Measurements from ENCODE around the gene KCNJ2.

The KCNJ2 gene

DNA sequence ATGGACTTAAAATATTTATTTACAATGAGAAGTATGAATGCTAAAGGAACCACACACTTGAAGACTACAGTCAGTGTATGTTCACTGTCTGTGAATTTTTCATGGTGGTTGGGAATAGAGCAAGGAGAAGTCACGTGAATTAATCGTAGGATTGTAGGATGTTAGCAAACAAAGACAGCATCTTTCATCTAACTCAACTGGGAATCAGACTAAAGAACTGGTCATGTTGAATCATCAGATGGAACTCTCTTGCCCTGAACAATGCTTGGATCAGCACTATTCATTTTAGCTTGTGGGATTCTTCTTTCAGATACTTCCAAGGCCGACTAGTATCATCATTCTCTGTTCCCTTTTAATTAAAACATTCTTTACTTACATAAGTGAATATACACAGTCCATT is 18.1 kb downstream of the KCNJ2 start:
- peaks cover 2% of the 10 kb centered on the region for H3K36me3 Mint-ChIP-seq (ENCODE audit: insufficient read depth)
- H3K27ac Mint-ChIP-seq (ENCODE audit: low read depth), result no peak overlapping the region
- H3K9me3 Mint-ChIP-seq, result peaks cover 15% of the 10 kb centered on the region
- no peak overlapping the region for H3K4me3 Mint-ChIP-seq
- H3K27me3 Mint-ChIP-seq, result no peaks in the 10 kb centered on the region
- H3K4me1 Mint-ChIP-seq, result no peaks in the 10 kb centered on the region
- ATAC-seq (replicated peaks; ENCODE audit: extremely low read depth, poor library complexity, severe bottlenecking) (no peak), DNase-seq (ENCODE audit: low spot score in 2 of 2) (no peak)

DNA sequence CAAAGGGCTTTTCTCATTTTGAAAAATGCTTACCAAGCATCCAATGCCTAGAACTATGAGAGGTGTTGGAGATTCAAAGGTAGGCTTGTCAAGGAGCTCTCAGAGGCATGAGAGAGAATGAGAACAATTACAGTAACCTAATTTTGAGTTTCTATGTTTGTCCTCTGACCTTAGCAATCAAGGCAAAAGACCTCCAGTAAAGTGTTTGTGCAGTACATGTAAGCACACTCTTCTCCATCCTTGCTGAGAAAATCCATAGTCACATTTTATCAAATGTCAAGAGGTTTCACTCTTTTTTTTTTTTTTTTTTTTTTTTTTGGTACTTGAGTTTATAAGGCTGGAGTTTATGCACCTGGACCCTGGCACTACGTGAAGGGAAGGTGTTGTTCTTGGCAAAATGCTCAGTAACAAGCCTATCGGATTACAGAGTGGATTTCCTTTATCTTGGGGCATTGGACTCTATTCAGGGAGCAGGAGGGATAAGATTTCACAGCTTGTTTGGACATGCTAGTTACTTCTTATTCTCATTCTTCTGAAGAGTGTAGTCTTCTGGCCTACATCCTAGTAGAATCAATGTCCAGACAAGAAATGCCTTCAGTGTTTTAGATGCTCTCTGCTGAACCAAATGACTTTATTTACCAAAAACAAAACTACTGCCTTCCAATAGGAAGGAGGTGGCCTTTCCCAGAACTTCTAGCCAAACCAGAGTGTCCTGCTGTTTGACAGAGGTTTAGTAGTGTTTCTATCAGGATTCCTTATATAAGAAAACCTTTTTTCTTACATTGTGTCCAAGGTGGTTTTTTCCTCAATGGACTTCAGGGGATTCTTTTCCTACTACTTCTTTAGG is 21.9 kb downstream of the KCNJ2 start:
- Mint-ChIP-seq H3K9me3 (peaks cover 7% of the 10 kb centered on the region), H3K4me1 (no peaks in the 10 kb centered on the region), H3K36me3 (ENCODE audit: insufficient read depth) (no peaks in the 10 kb centered on the region), H3K27ac (ENCODE audit: low read depth) (no peak overlapping the region), H3K27me3 (no peaks in the 10 kb centered on the region), H3K4me3 (no peak overlapping the region)
- ATAC-seq (replicated peaks; ENCODE audit: extremely low read depth, poor library complexity, severe bottlenecking) (no peak), DNase-seq (ENCODE audit: low spot score in 2 of 2) (no peak)

- Mint-ChIP-seq H3K36me3 (ENCODE audit: insufficient read depth) (no peaks in the 10 kb centered on the region), H3K4me3 (no peak overlapping the region), H3K27me3 (no peaks in the 10 kb centered on the region), H3K4me1 (no peaks in the 10 kb centered on the region), H3K9me3 (no peaks in the 10 kb centered on the region), H3K27ac (ENCODE audit: low read depth) (no peak overlapping the region)
- no peak for DNase-seq (ENCODE audit: low spot score in 2 of 2)
- ATAC-seq (replicated peaks; ENCODE audit: extremely low read depth, poor library complexity, severe bottlenecking), result no peak
Measured at GRCh38 chr17:70195091-70195490, 25.8 kb downstream of the KCNJ2 start.

DNA sequence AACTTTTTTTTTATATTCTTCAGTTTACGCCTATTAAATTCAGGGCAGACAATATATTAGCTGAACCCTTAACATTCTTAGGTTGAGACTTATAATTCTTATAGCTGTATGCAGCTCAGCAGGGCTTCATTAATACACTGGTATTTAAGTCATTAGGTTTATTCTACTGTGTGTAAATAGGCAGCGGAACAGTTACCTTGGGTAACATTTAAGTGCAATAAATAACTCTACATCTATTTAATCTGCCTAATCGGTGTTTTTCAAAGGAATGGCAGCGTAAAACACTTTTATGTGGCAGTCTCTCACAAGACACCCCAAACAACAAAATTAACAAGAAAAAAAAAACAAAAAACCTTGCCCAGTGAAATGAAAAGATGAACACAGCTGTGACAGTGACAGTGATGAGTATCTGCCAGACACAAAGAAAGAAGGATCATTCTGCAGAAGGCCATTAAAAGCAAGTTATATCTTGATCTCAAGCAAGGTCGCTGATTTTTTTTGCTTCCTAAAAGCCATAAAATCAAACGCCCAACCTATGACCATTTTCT is 32.6 kb downstream of the KCNJ2 start:
- no peak overlapping the region for H3K27ac Mint-ChIP-seq (ENCODE audit: low read depth)
- H3K9me3 Mint-ChIP-seq, result no peaks in the 10 kb centered on the region
- no peak for ATAC-seq (replicated peaks; ENCODE audit: extremely low read depth, poor library complexity, severe bottlenecking)
- H3K27me3 Mint-ChIP-seq, result no peaks in the 10 kb centered on the region
- H3K4me1 Mint-ChIP-seq, result no peaks in the 10 kb centered on the region
- H3K4me3 Mint-ChIP-seq, result no peak overlapping the region
- DNase-seq (ENCODE audit: low spot score in 2 of 2), result no peak
- no peaks in the 10 kb centered on the region for H3K36me3 Mint-ChIP-seq (ENCODE audit: insufficient read depth)

DNA sequence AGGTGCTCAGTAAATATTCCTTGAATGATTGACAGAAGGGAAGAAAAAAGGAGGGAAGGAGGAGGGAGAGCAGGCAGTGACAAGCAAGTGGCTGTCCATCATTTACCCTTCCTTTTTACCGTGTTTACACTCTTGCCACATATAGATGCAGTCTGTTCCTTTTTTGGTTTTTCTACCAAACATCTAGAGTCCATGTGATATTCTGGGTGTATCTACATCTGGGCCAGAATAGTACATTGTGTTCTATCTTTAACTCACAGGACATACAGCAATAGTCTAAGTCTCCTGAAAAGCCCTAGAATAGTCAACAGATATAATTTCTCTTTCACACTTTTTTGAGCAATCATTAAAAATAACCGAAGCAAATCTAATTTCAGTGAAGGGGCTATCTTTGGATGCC is 33.5 kb downstream of the KCNJ2 start:
- Mint-ChIP-seq H3K27me3 (no peaks in the 10 kb centered on the region), H3K4me1 (no peaks in the 10 kb centered on the region), H3K4me3 (no peak overlapping the region), H3K9me3 (no peaks in the 10 kb centered on the region), H3K36me3 (ENCODE audit: insufficient read depth) (no peaks in the 10 kb centered on the region), H3K27ac (ENCODE audit: low read depth) (no peak overlapping the region)
- DNase-seq (ENCODE audit: low spot score in 2 of 2) (no peak), ATAC-seq (replicated peaks; ENCODE audit: extremely low read depth, poor library complexity, severe bottlenecking) (no peak)

- Mint-ChIP-seq H3K36me3 (ENCODE audit: insufficient read depth) (no peaks in the 10 kb centered on the region), H3K4me3 (no peak overlapping the region), H3K27ac (ENCODE audit: low read depth) (no peak overlapping the region), H3K9me3 (no peaks in the 10 kb centered on the region), H3K4me1 (no peaks in the 10 kb centered on the region), H3K27me3 (no peaks in the 10 kb centered on the region)
- DNase-seq (ENCODE audit: low spot score in 2 of 2), result no peak
- ATAC-seq (replicated peaks; ENCODE audit: extremely low read depth, poor library complexity, severe bottlenecking), result no peak
Measured at GRCh38 chr17:70204431-70204830, 35.1 kb downstream of the KCNJ2 start.

DNA sequence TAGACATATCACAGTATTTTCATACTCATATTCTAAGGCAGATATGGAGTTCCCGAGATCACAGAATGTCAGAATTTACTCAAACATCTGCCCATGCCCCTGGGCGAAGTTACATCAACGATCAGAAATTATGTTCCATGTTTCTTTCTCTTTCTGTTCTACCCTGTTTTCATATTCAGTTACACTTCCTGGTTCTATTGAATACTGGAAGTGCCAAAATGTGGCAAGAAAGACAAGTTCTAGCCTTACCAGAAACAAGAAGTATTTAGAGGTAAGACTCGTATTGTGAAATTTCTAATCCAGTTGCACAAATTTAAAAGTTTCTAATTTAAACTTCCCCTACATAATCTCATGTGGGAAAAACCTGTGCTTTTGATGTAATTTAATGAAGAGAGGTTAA is 36.1 kb downstream of the KCNJ2 start:
- H3K36me3 Mint-ChIP-seq (ENCODE audit: insufficient read depth), result no peaks in the 10 kb centered on the region
- no peaks in the 10 kb centered on the region for H3K27me3 Mint-ChIP-seq
- H3K9me3 Mint-ChIP-seq, result no peaks in the 10 kb centered on the region
- DNase-seq (ENCODE audit: low spot score in 2 of 2), result no peak
- H3K4me3 Mint-ChIP-seq, result no peak overlapping the region
- ATAC-seq (replicated peaks; ENCODE audit: extremely low read depth, poor library complexity, severe bottlenecking), result no peak
- H3K27ac Mint-ChIP-seq (ENCODE audit: low read depth), result no peak overlapping the region
- no peaks in the 10 kb centered on the region for H3K4me1 Mint-ChIP-seq

DNA sequence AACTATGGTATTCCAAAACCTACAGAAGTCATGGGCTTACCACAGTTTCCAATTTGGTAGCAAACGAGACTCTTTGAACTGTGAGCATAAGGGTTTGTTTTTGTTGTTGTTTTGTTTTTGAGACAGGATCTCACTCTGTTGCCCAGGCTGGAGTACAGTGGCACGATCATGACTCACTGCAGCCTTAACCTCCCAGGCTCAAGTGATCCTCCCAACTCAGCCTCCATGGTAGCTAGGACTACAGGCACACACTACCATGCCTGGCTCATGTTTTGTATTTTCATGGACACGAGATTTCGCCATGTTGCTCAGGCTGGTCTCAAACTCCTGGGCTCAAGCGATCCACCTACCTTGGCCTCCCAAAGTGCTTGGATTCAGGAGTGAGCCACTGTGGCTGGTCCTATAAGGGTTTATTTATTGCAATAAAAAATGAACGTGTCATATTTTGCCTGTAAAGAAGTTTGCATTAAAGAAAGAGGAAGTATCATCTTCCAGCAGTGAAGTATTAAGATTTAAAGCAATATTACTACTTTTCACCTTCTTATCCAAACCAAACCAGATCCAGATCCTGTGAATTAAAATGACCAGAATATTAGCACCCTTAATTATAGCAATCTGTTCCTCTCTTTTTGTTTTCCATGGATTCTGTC is 37.2 kb downstream of the KCNJ2 start:
- ATAC-seq (replicated peaks; ENCODE audit: extremely low read depth, poor library complexity, severe bottlenecking) (no peak), DNase-seq (ENCODE audit: low spot score in 2 of 2) (no peak)
- Mint-ChIP-seq H3K4me3 (no peak overlapping the region), H3K36me3 (ENCODE audit: insufficient read depth) (no peaks in the 10 kb centered on the region), H3K9me3 (no peaks in the 10 kb centered on the region), H3K4me1 (no peaks in the 10 kb centered on the region), H3K27me3 (no peaks in the 10 kb centered on the region), H3K27ac (ENCODE audit: low read depth) (no peak overlapping the region)

GRCh38 chr17:70207184-70207583 is 37.9 kb downstream of the KCNJ2 start:
- Mint-ChIP-seq H3K36me3 (ENCODE audit: insufficient read depth) (no peaks in the 10 kb centered on the region), H3K4me1 (no peaks in the 10 kb centered on the region), H3K9me3 (no peaks in the 10 kb centered on the region), H3K27me3 (no peaks in the 10 kb centered on the region), H3K27ac (ENCODE audit: low read depth) (no peak overlapping the region), H3K4me3 (no peak overlapping the region)
- ATAC-seq (replicated peaks; ENCODE audit: extremely low read depth, poor library complexity, severe bottlenecking) (no peak), DNase-seq (ENCODE audit: low spot score in 2 of 2) (no peak)

GRCh38 chr17:70208080-70208794 is 38.9 kb downstream of the KCNJ2 start:
- no peak overlapping the region for H3K4me3 Mint-ChIP-seq
- H3K36me3 Mint-ChIP-seq (ENCODE audit: insufficient read depth), result no peaks in the 10 kb centered on the region
- DNase-seq (ENCODE audit: low spot score in 2 of 2), result no peak
- H3K4me1 Mint-ChIP-seq, result no peaks in the 10 kb centered on the region
- no peaks in the 10 kb centered on the region for H3K27me3 Mint-ChIP-seq
- H3K27ac Mint-ChIP-seq (ENCODE audit: low read depth), result no peak overlapping the region
- H3K9me3 Mint-ChIP-seq, result peaks cover 4% of the 10 kb centered on the region
- no peak for ATAC-seq (replicated peaks; ENCODE audit: extremely low read depth, poor library complexity, severe bottlenecking)

DNA sequence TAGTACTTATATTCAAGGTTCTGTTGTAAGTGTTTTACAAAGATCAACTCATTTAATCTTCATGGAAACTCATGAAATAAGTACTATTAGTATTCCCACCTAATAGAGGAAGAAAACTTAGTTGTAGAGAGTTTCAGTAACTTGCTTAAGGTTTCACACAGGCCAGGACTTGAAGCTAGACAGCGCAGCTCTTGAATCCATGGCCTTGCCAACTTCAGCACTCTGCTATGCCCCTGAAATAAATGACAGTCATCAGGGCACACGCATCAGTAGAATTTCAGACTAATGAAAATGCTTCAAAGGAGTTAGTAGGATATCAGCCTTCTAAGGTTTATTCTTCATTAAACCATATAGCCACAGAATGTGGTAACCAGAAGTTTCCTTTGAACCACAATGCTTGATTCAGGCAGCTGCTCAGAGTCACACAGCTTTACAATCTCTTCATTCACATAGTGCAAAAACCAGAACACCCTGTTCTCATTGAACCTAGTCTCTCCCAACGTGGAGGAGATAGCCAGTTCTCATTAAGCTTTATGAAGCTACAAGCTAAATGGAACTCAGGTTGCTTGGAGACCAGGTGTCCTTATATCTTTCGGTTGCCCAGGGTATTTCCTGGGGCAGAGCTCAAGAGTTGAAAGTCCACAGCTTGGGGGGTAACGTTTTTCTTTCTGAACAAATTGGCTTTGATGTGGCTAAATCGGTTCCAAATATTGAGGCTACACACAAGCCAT is 39.7 kb downstream of the KCNJ2 start:
- ATAC-seq (replicated peaks; ENCODE audit: extremely low read depth, poor library complexity, severe bottlenecking) (no peak), DNase-seq (ENCODE audit: low spot score in 2 of 2) (no peak)
- Mint-ChIP-seq H3K4me3 (no peak overlapping the region), H3K9me3 (peaks cover 6% of the 10 kb centered on the region), H3K4me1 (no peaks in the 10 kb centered on the region), H3K27ac (ENCODE audit: low read depth) (no peak overlapping the region), H3K27me3 (no peaks in the 10 kb centered on the region), H3K36me3 (ENCODE audit: insufficient read depth) (no peaks in the 10 kb centered on the region)

- Mint-ChIP-seq H3K27ac (ENCODE audit: low read depth) (no peak overlapping the region), H3K27me3 (no peaks in the 10 kb centered on the region), H3K36me3 (ENCODE audit: insufficient read depth) (no peaks in the 10 kb centered on the region), H3K4me1 (no peaks in the 10 kb centered on the region), H3K9me3 (peaks cover 11% of the 10 kb centered on the region), H3K4me3 (no peak overlapping the region)
- no peak for ATAC-seq (replicated peaks; ENCODE audit: extremely low read depth, poor library complexity, severe bottlenecking)
- no peak for DNase-seq (ENCODE audit: low spot score in 2 of 2)
Measured at GRCh38 chr17:70215656-70216055, 46.3 kb downstream of the KCNJ2 start.
